CD4-positive, alpha-beta memory T cell (primary cell): ENCODE measurements around the gene PNMA8C. TPM values are rescaled to one million over a fixed set of nuclear protein-coding genes. Genes with fewer than 3 reads are reported as not detected.

Source experiments
- CTCF ChIA-PET: fragments of 350-600 bp; sonication (Branson Sonifier 250); formaldehyde crosslinking; loops from one replicate; lab custom pipeline; 2021; ENCODE audit warnings: inconsistent platforms; ENCODE audit not compliant: partially characterized antibody; lab: Charles Lee
- POLR2A ChIA-PET: fragments of 350-600 bp; sonication (Branson Sonifier 250); formaldehyde crosslinking; loops from one replicate; lab custom pipeline; 2021; ENCODE audit not compliant: partially characterized antibody; lab: Charles Lee
- DNase-seq, 5 donors: peaks; one replicate each; pipeline versions ENCODE4 v3.0.0 to v3.0.0-alpha.2; 2020 to 2022; ENCODE audit warnings: mixed read lengths in 1 of 5
- H3K27ac ChIP-seq: one replicate; pipeline ENCODE4 v1.7.0; 2013; ENCODE audit warnings: low read depth, low read length
- H3K27me3 ChIP-seq: 2 replicates; pipeline ENCODE4 v1.7.0; 2013; ENCODE audit warnings: mild to moderate bottlenecking, low read length, moderate library complexity; ENCODE audit not compliant: insufficient read depth
- H3K36me3 ChIP-seq: 2 replicates; pipeline ENCODE4 v1.7.0; 2013; ENCODE audit warnings: mild to moderate bottlenecking, low read length, moderate library complexity; ENCODE audit not compliant: insufficient read depth
- H3K4me1 ChIP-seq: 2 replicates; pipeline ENCODE4 v1.7.0; 2013; ENCODE audit warnings: mild to moderate bottlenecking, low read length, moderate library complexity; ENCODE audit not compliant: insufficient read depth
- H3K4me3 ChIP-seq, 2 donors: one replicate each; pipeline ENCODE4 v1.7.0; 2013; ENCODE audit warnings: low read length in 2 of 2, mild to moderate bottlenecking in 1 of 2
- H3K9me3 ChIP-seq, 2 donors: one replicate each; pipeline ENCODE4 v1.7.0; 2013; ENCODE audit warnings: low read length in 2 of 2, control low read depth in 1 of 2; ENCODE audit not compliant: control insufficient read depth in 1 of 2
- H3K27ac Mint-ChIP-seq, 7 donors: one replicate each; pipeline ENCODE4 v1.8.0; 2020 to 2021; ENCODE audit warnings: mixed read lengths in 7 of 7, mild to moderate bottlenecking in 6 of 7, inconsistent platforms in 3 of 7, moderate library complexity in 3 of 7
- H3K27me3 Mint-ChIP-seq, 2 donors: one replicate each; pipeline ENCODE4 v1.8.0; 2020 to 2021; ENCODE audit warnings: mixed read lengths in 2 of 2
- H3K36me3 Mint-ChIP-seq, 2 donors: one replicate each; pipeline ENCODE4 v1.8.0; 2020 to 2021; ENCODE audit warnings: mixed read lengths in 2 of 2, inconsistent platforms in 1 of 2, mild to moderate bottlenecking in 1 of 2
- H3K4me1 Mint-ChIP-seq, 4 donors: one replicate each; pipeline ENCODE4 v1.8.0; 2020 to 2021; ENCODE audit warnings: mixed read lengths in 4 of 4, mild to moderate bottlenecking in 1 of 4
- H3K4me3 Mint-ChIP-seq, 8 donors: one replicate each; pipeline ENCODE4 v1.8.0; 2020 to 2021; ENCODE audit warnings: mixed read lengths in 8 of 8, mild to moderate bottlenecking in 7 of 8, moderate library complexity in 6 of 8, inconsistent platforms in 3 of 8
- H3K9me3 Mint-ChIP-seq, 8 donors: one replicate each; pipeline ENCODE4 v1.8.0; 2020 to 2021; ENCODE audit warnings: mixed read lengths in 8 of 8, mild to moderate bottlenecking in 5 of 8, inconsistent platforms in 3 of 8, moderate library complexity in 1 of 8
- intact Hi-C: fragments of 100-400 bp; cut with micrococcal nuclease; formaldehyde crosslinking; loops from one replicate; pipeline ENCODE4 v1.15.1; 2023
- polyA plus RNA-seq, 2 donors: library from polyadenylated mRNA; unstranded; fragments of 300-500 nt; fragmentation: Illumina TruSeq; gene quantifications; one replicate each; pipeline ENCODE4 v1.2.3, GENCODE V29; 2021
- total RNA-seq, 2 experiments: library from RNA; stranded (reverse); gene quantifications; one replicate each; pipeline ENCODE4 v1.2.3, GENCODE V29; 2021

PNMA8C gene
- total and polyA plus RNA-seq, 4 experiments from 2014 or later, result not detected

- POLR2A ChIA-PET, result no interaction called here
- CTCF ChIA-PET, result interaction anchor here (0.7 to 2.5 kb wide), 9 partner anchors 9 to 143 kb away, joined by 3 to 11 read pairs (median 4); partner anchors contain the start of gene PPP5C
- no peaks in the 10 kb centered on the region for H3K27me3 ChIP-seq
- no peak overlapping the region for H3K27ac ChIP-seq
- Mint-ChIP-seq H3K4me3 (no peak overlapping the region), H3K27me3 (peaks cover 2% of the 10 kb centered on the region in 2 donors), H3K4me1 (peaks cover 3 to 10% (median 4%) of the 10 kb centered on the region in 4 donors), H3K36me3 (peaks cover 19 to 22% of the 10 kb centered on the region in 2 donors), H3K27ac (peak overlapping the region in 3 of 7 donors; percentile 14 to 29 (median 22)), H3K9me3 (peaks cover 0 to under 1% (median 0%) of the 10 kb centered on the region in 8 donors)
- H3K4me1 ChIP-seq, result no peaks in the 10 kb centered on the region
- H3K9me3 ChIP-seq, result no peaks in the 10 kb centered on the region
- H3K36me3 ChIP-seq, result peaks cover 7% of the 10 kb centered on the region
- intact Hi-C loops, result loop anchor here (2.0 kb wide), 1 partner anchor 148 kb away; no protein-coding TSS in a partner anchor
- H3K4me3 ChIP-seq, result no peak overlapping the region
- no peak for DNase-seq
These were observed 34.3 kb downstream of the PNMA8C start for GRCh38 chr19:46394402-46394797.

GRCh38 chr19:46393456-46394401, 35.0 kb downstream of the PNMA8C start:
- POLR2A ChIA-PET, result no interaction called here
- intact Hi-C loops, result loop anchor here (2.0 kb wide), 1 partner anchor 149 kb away; no protein-coding TSS in a partner anchor
- Mint-ChIP-seq H3K4me3 (no peak overlapping the region), H3K27me3 (peaks cover 2% of the 10 kb centered on the region in 2 donors), H3K4me1 (peaks cover 3 to 10% (median 4%) of the 10 kb centered on the region in 4 donors), H3K36me3 (peaks cover 23 to 25% of the 10 kb centered on the region in 2 donors), H3K9me3 (peaks cover 0 to 2% (median 0%) of the 10 kb centered on the region in 8 donors), H3K27ac (peak overlapping the region in 2 of 7 donors; percentile 49 to 55)
- CTCF ChIA-PET, result interaction anchor here (0.7 to 1.6 kb wide), 3 partner anchors 9 to 144 kb away, joined by 3 to 6 read pairs (median 3); no protein-coding TSS in a partner anchor
- Histone ChIP-seq H3K36me3 (peaks cover 10% of the 10 kb centered on the region), H3K4me3 (no peak overlapping the region), H3K27me3 (no peaks in the 10 kb centered on the region), H3K4me1 (no peaks in the 10 kb centered on the region), H3K9me3 (no peaks in the 10 kb centered on the region), H3K27ac (no peak overlapping the region)
- DNase-seq, result no peak

- intact Hi-C loops, result no loop called here
- Mint-ChIP-seq H3K36me3 (peaks cover 27 to 33% of the 10 kb centered on the region in 2 donors), H3K4me1 (peaks cover 3 to 10% (median 4%) of the 10 kb centered on the region in 4 donors), H3K9me3 (peaks cover 0 to 2% (median 0%) of the 10 kb centered on the region in 8 donors), H3K4me3 (no peak overlapping the region), H3K27me3 (peaks cover 0 to 2% of the 10 kb centered on the region in 2 donors), H3K27ac (peak overlapping the region in 2 of 7 donors; percentile 46 to 49)
- DNase-seq, result no peak
- H3K27me3 ChIP-seq, result no peaks in the 10 kb centered on the region
- no peak overlapping the region for H3K4me3 ChIP-seq
- no peaks in the 10 kb centered on the region for H3K9me3 ChIP-seq
- H3K27ac ChIP-seq, result no peak overlapping the region
- peaks cover 19% of the 10 kb centered on the region for H3K36me3 ChIP-seq
- no peaks in the 10 kb centered on the region for H3K4me1 ChIP-seq
- CTCF ChIA-PET, result interaction anchor here (1.2 kb wide), 1 partner anchor 58 kb away, joined by 4 read pairs; no protein-coding TSS in a partner anchor
- POLR2A ChIA-PET, result no interaction called here
These were observed 35.9 kb downstream of the PNMA8C start for GRCh38 chr19:46392837-46393236.

GRCh38 chr19:46392252-46392801, 36.4 kb downstream of the PNMA8C start:
- CTCF ChIA-PET, result interaction anchor here (1.2 kb wide), 1 partner anchor 57 kb away, joined by 4 read pairs; no protein-coding TSS in a partner anchor
- Histone ChIP-seq H3K27ac (no peak overlapping the region), H3K9me3 (no peaks in the 10 kb centered on the region), H3K4me3 (no peak overlapping the region), H3K27me3 (no peaks in the 10 kb centered on the region), H3K4me1 (no peaks in the 10 kb centered on the region), H3K36me3 (peaks cover 21% of the 10 kb centered on the region)
- Mint-ChIP-seq H3K36me3 (peaks cover 32 to 38% of the 10 kb centered on the region in 2 donors), H3K27ac (peak overlapping the region in 2 of 7 donors; percentile 46 to 64), H3K27me3 (peaks cover 0 to 2% of the 10 kb centered on the region in 2 donors), H3K9me3 (peaks cover 0 to 2% (median 0%) of the 10 kb centered on the region in 8 donors), H3K4me3 (no peak overlapping the region), H3K4me1 (peaks cover 3 to 10% (median 4%) of the 10 kb centered on the region in 4 donors)
- DNase-seq, result no peak
- intact Hi-C loops, result no loop called here
- POLR2A ChIA-PET, result no interaction called here

GRCh38 chr19:46391296-46392251, 37.2 kb downstream of the PNMA8C start:
- H3K27me3 Mint-ChIP-seq, result peaks cover 0 to 2% of the 10 kb centered on the region in 2 donors
- Histone ChIP-seq H3K4me3 (no peak overlapping the region), H3K36me3 (peaks cover 21% of the 10 kb centered on the region), H3K4me1 (no peaks in the 10 kb centered on the region), H3K9me3 (no peaks in the 10 kb centered on the region), H3K27me3 (no peaks in the 10 kb centered on the region), H3K27ac (no peak overlapping the region)
- peaks cover 3 to 10% (median 4%) of the 10 kb centered on the region in 4 donors for H3K4me1 Mint-ChIP-seq
- ChIA-PET POLR2A (no interaction called here), CTCF (interaction anchor here (1.0 to 1.2 kb wide), 2 partner anchors 45 to 56 kb away, joined by 3 to 4 read pairs; partner anchors contain the start of gene PPP5C)
- H3K9me3 Mint-ChIP-seq, result peaks cover 0 to 2% (median 0%) of the 10 kb centered on the region in 8 donors
- intact Hi-C loops, result no loop called here
- H3K27ac Mint-ChIP-seq, result no peak overlapping the region
- DNase-seq, result no peak
- H3K36me3 Mint-ChIP-seq, result peaks cover 37 to 46% of the 10 kb centered on the region in 2 donors
- H3K4me3 Mint-ChIP-seq, result no peak overlapping the region

- Mint-ChIP-seq H3K4me3 (no peak overlapping the region), H3K9me3 (peaks cover 0 to 2% (median 0%) of the 10 kb centered on the region in 8 donors), H3K4me1 (peaks cover 3 to 10% (median 4%) of the 10 kb centered on the region in 4 donors), H3K27ac (no peak overlapping the region), H3K36me3 (peaks cover 40 to 50% of the 10 kb centered on the region in 2 donors), H3K27me3 (peaks cover 0 to 2% of the 10 kb centered on the region in 2 donors)
- Histone ChIP-seq H3K4me3 (no peak overlapping the region), H3K27ac (no peak overlapping the region), H3K4me1 (no peaks in the 10 kb centered on the region), H3K36me3 (peaks cover 21% of the 10 kb centered on the region), H3K9me3 (no peaks in the 10 kb centered on the region), H3K27me3 (no peaks in the 10 kb centered on the region)
- POLR2A ChIA-PET, result no interaction called here
- intact Hi-C loops, result no loop called here
- CTCF ChIA-PET, result interaction anchor here (1.0 kb wide), 1 partner anchor 44 kb away, joined by 3 read pairs; the partner anchor contains the start of gene PPP5C
- no peak for DNase-seq
These were observed 37.9 kb downstream of the PNMA8C start for GRCh38 chr19:46390866-46391265.
